Measurements from ENCODE around the gene WHRN. TPM values are rescaled to one million over a fixed set of nuclear protein-coding genes. Genes with fewer than 3 reads are reported as not detected.

WHRN gene
- total and polyA plus RNA-seq, 2 donors (not counting 1 experiment from before 2014, with no cell fraction given): 19.4 to 95.7 TPM

- Histone ChIP-seq H2AFZ (ENCODE audit: insufficient read depth, low read depth, low read length, poor library complexity, severe bottlenecking) (no peak overlapping the region), H3K9ac (ENCODE audit: low read length) (no peak overlapping the region), H3K27ac (ENCODE audit: low read length in 2 of 2) (no peak overlapping the region), H3K4me2 (replicated peaks; ENCODE audit: low read depth, low read length, poor library complexity, severe bottlenecking) (no peak overlapping the region), H4K20me1 (ENCODE audit: control insufficient read depth, insufficient read depth, low read length, poor library complexity, severe bottlenecking) (no peaks in the 10 kb centered on the region), H3K4me3 (ENCODE audit: control extremely low read depth in 1 of 5, extremely low read depth in 1 of 5, insufficient read depth in 1 of 5, low read depth in 2 of 5, low read length in 4 of 5) (no peak overlapping the region), H3K36me3 (replicated peaks in 1 of 2; ENCODE audit: control extremely low read depth in 1 of 2, control insufficient read depth in 1 of 2, extremely low read depth in 1 of 2, insufficient read depth in 2 of 2, low read length in 1 of 2) (no peaks in the 10 kb centered on the region), H3K9me3 (ENCODE audit: control extremely low read depth in 1 of 3, control insufficient read depth in 2 of 3, insufficient read depth in 1 of 3, low read length in 2 of 3) (peaks cover 0 to 27% (median 5%) of the 10 kb centered on the region in 3 donors), H3K27me3 (replicated peaks in 1 of 4; ENCODE audit: control extremely low read depth in 1 of 4, control insufficient read depth in 3 of 4, insufficient read depth in 4 of 4, low read length in 3 of 4) (peaks cover 0 to 7% (median 2%) of the 10 kb centered on the region in 4 experiments), H3K4me1 (ENCODE audit: control insufficient read depth in 2 of 2, insufficient read depth in 2 of 2, low read length in 2 of 2) (peaks cover 14 to 23% of the 10 kb centered on the region in 2 donors), H3K79me2 (ENCODE audit: control insufficient read depth, insufficient read depth, low read length) (no peaks in the 10 kb centered on the region)
- ATAC-seq (ENCODE audit: low read depth) (no peak), DNase-seq (no peak)
- TF ChIP-seq EZH2 (IDR thresholded peaks at IDR 0.05; ENCODE audit: borderline replicate concordance, insufficient read depth, low read depth, low read length, poor library complexity, severe bottlenecking) (no peak), CTCF (IDR thresholded peaks at IDR 0.05) (no peak)
- no peak overlapping the region for H3K27ac Mint-ChIP-seq
- H3K27me3 Mint-ChIP-seq: no peaks in the 10 kb centered on the region
- intact Hi-C loops (cut with micrococcal nuclease): no loop called here
- peaks cover 2% of the 10 kb centered on the region for H3K9me3 Mint-ChIP-seq (ENCODE audit: insufficient read depth)
- CTCF ChIA-PET: interaction anchor here (0.6 to 2.6 kb wide), 3 partner anchors 10 to 38 kb away, joined by 3 to 10 read pairs (median 7); no protein-coding TSS in a partner anchor
- WGBS (ENCODE audit: insufficient coverage): no CpG with 5 or more reads among the region's 3 CpGs
- POLR2A ChIA-PET: no interaction called here
- no peak overlapping the region for H3K4me3 Mint-ChIP-seq
- peaks cover 20% of the 10 kb centered on the region for H3K4me1 Mint-ChIP-seq
Observed at GRCh38 chr9:114473447-114473801, 31.8 kb downstream of the WHRN start.

- 86% methylated on average over 12 of the region's 12 CpGs for WGBS (ENCODE audit: insufficient coverage)
- no peaks in the 10 kb centered on the region for H3K79me2 ChIP-seq (ENCODE audit: control insufficient read depth, insufficient read depth, low read length)
- ATAC-seq (ENCODE audit: low read depth): no peak
- peaks cover 2% of the 10 kb centered on the region for H3K9me3 Mint-ChIP-seq (ENCODE audit: insufficient read depth)
- no peak overlapping the region for H3K4me3 Mint-ChIP-seq
- TF ChIP-seq EZH2 (IDR thresholded peaks at IDR 0.05; ENCODE audit: borderline replicate concordance, insufficient read depth, low read depth, low read length, poor library complexity, severe bottlenecking) (no peak), CTCF (IDR thresholded peaks at IDR 0.05) (no peak)
- no peak overlapping the region for H3K27ac Mint-ChIP-seq
- no peaks in the 10 kb centered on the region for H3K27me3 Mint-ChIP-seq
- H3K4me1 ChIP-seq (ENCODE audit: control insufficient read depth in 2 of 2, insufficient read depth in 2 of 2, low read length in 2 of 2): peaks cover 14 to 23% of the 10 kb centered on the region in 2 donors
- intact Hi-C loops (cut with micrococcal nuclease): no loop called here
- H4K20me1 ChIP-seq (ENCODE audit: control insufficient read depth, insufficient read depth, low read length, poor library complexity, severe bottlenecking): no peaks in the 10 kb centered on the region
- H3K9ac ChIP-seq (ENCODE audit: low read length): no peak overlapping the region
- peaks cover 20% of the 10 kb centered on the region for H3K4me1 Mint-ChIP-seq
- H3K27me3 ChIP-seq (replicated peaks in 1 of 4; ENCODE audit: control extremely low read depth in 1 of 4, control insufficient read depth in 3 of 4, insufficient read depth in 4 of 4, low read length in 3 of 4): peaks cover 0 to 7% (median 2%) of the 10 kb centered on the region in 4 experiments
- DNase-seq: no peak
- CTCF ChIA-PET: interaction anchor here (0.6 to 2.6 kb wide), 3 partner anchors 11 to 38 kb away, joined by 3 to 10 read pairs (median 7); no protein-coding TSS in a partner anchor
- POLR2A ChIA-PET: no interaction called here
- no peak overlapping the region for H3K4me3 ChIP-seq (ENCODE audit: control extremely low read depth in 1 of 5, extremely low read depth in 1 of 5, insufficient read depth in 1 of 5, low read depth in 2 of 5, low read length in 4 of 5)
- peaks cover 0 to 27% (median 5%) of the 10 kb centered on the region in 3 donors for H3K9me3 ChIP-seq (ENCODE audit: control extremely low read depth in 1 of 3, control insufficient read depth in 2 of 3, insufficient read depth in 1 of 3, low read length in 2 of 3)
- no peak overlapping the region for H2AFZ ChIP-seq (ENCODE audit: insufficient read depth, low read depth, low read length, poor library complexity, severe bottlenecking)
- no peak overlapping the region for H3K4me2 ChIP-seq (replicated peaks; ENCODE audit: low read depth, low read length, poor library complexity, severe bottlenecking)
- H3K36me3 ChIP-seq (replicated peaks in 1 of 2; ENCODE audit: control extremely low read depth in 1 of 2, control insufficient read depth in 1 of 2, extremely low read depth in 1 of 2, insufficient read depth in 2 of 2, low read length in 1 of 2): no peaks in the 10 kb centered on the region
- H3K27ac ChIP-seq (ENCODE audit: low read length in 2 of 2): no peak overlapping the region
Observed at GRCh38 chr9:114472765-114473446, 32.4 kb downstream of the WHRN start.
